Cardiac muscle cell (in vitro differentiated cells and primary cell): Measurements from ENCODE around the gene MEA1. TPM values are rescaled to one million over a fixed set of nuclear protein-coding genes. Genes with fewer than 3 reads are reported as not detected.
"Not testable (repeated sequence)": the region's sequence is repeated elsewhere in the genome, so short reads cannot be mapped to it uniquely, and the experiment has no call there.

Experiments
- DNase-seq, 2 donors: peaks; one replicate each; pipeline versions ENCODE4 v3.0.0 to v3.0.0-alpha.2; 2010 to 2017; ENCODE audit warnings: low read depth in 1 of 2, low spot score in 1 of 2
- H3K27ac ChIP-seq: fragments of 200-600 bp; sonication (generic); 2 replicates; pipeline ENCODE4 v1.5.1; 2016
- H3K27me3 ChIP-seq: fragments of 200-600 bp; sonication (generic); 2 replicates; pipeline ENCODE4 v1.6.0; 2016; ENCODE audit warnings: control low read depth
- H3K36me3 ChIP-seq: fragments of 200-600 bp; sonication (generic); 2 replicates; pipeline ENCODE4 v1.5.1; 2016; ENCODE audit warnings: control low read depth
- H3K4me1 ChIP-seq: fragments of 200-600 bp; sonication (generic); 2 replicates; pipeline ENCODE4 v1.8.1; 2017; ENCODE audit warnings: low read depth, mild to moderate bottlenecking, mixed run types
- H3K4me3 ChIP-seq: fragments of 200-600 bp; sonication (generic); 2 replicates; pipeline ENCODE4 v1.5.1; 2016; ENCODE audit warnings: mild to moderate bottlenecking
- H3K9me3 ChIP-seq: fragments of 200-600 bp; sonication (generic); 2 replicates; pipeline ENCODE4 v1.5.1; 2017; ENCODE audit warnings: low read depth, mild to moderate bottlenecking, control low read depth
- polyA plus RNA-seq: library from polyadenylated mRNA; unstranded; fragments of >200 nt; fragmentation: Nextera tagmentation; extraction: Ambion mirVana; gene quantifications from 2 replicates; pipeline ENCODE4 v1.2.1, GENCODE V29; 2016
- total RNA-seq: library from RNA; depleted of rRNA; stranded (reverse); fragments of >200 nt; gene quantifications from 2 replicates; pipeline ENCODE4 v1.2.3, GENCODE V29; 2016
- TF ChIP-seq, protein P1 (sequence below): IDR thresholded peaks from 2 replicates; pipeline ENCODE4 v1.5.1; 2012; ENCODE audit warnings: low read depth, mild to moderate bottlenecking, low read length

Gene MEA1
- total and polyA plus RNA-seq, 2 experiments from 2014 or later, result 98.8 to 227 TPM

GRCh38 chr6:43006251-43006650 lies 7.5 kb downstream of the MEA1 start:
- Histone ChIP-seq H3K4me3 (no peak overlapping the region), H3K4me1 (no peaks in the 10 kb centered on the region), H3K36me3 (peaks cover 19% of the 10 kb centered on the region)

GRCh38 chr6:43005844-43006243 lies 7.9 kb downstream of the MEA1 start:
- Histone ChIP-seq H3K27ac (no peak overlapping the region), H3K4me3 (no peak overlapping the region), H3K4me1 (no peaks in the 10 kb centered on the region), H3K36me3 (peaks cover 15% of the 10 kb centered on the region), H3K27me3 (no peaks in the 10 kb centered on the region), H3K9me3 (no peaks in the 10 kb centered on the region)
- DNase-seq, result no peak
- TF ChIP-seq, protein P1, sequence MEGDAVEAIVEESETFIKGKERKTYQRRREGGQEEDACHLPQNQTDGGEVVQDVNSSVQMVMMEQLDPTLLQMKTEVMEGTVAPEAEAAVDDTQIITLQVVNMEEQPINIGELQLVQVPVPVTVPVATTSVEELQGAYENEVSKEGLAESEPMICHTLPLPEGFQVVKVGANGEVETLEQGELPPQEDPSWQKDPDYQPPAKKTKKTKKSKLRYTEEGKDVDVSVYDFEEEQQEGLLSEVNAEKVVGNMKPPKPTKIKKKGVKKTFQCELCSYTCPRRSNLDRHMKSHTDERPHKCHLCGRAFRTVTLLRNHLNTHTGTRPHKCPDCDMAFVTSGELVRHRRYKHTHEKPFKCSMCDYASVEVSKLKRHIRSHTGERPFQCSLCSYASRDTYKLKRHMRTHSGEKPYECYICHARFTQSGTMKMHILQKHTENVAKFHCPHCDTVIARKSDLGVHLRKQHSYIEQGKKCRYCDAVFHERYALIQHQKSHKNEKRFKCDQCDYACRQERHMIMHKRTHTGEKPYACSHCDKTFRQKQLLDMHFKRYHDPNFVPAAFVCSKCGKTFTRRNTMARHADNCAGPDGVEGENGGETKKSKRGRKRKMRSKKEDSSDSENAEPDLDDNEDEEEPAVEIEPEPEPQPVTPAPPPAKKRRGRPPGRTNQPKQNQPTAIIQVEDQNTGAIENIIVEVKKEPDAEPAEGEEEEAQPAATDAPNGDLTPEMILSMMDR, result no peak

More at GRCh38 chr6:43006251-43006650, 7.5 kb downstream of the MEA1 start:
- Histone ChIP-seq H3K27me3 (no peaks in the 10 kb centered on the region), H3K27ac (no peak overlapping the region), H3K9me3 (no peaks in the 10 kb centered on the region)
- TF ChIP-seq, protein P1, result no peak
- DNase-seq, result no peak

DNA sequence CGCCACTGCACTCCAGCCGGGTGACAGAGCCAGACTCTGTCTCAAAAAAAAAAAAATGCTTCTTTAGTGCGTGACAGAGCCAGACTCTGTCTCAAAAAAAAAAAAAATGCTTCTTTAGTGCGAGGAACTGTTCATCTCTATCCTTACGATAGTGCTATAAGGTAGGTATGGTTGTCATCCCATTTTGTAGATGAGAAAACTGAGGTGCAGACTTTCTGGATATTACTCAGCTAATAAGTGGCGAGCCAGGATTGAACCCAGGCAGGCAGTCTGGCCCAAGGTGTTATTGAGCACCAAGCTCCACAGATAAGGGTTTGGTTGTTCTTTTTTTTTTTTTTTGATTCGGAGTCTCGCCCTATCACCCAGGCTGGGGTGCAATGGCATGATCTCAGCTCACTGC lies 11.9 kb downstream of the MEA1 start:
- no peak overlapping the region for H3K4me3 ChIP-seq
- no peaks in the 10 kb centered on the region for H3K9me3 ChIP-seq
- no peaks in the 10 kb centered on the region for H3K4me1 ChIP-seq
- H3K27me3 ChIP-seq, result no peaks in the 10 kb centered on the region
- no peak overlapping the region for H3K27ac ChIP-seq
- DNase-seq, result no peak
- H3K36me3 ChIP-seq, result peaks cover under 1% of the 10 kb centered on the region
- TF ChIP-seq, protein P1, result no peak

- DNase-seq, H3K4me3 ChIP-seq, H3K36me3 ChIP-seq, H3K4me1 ChIP-seq, H3K27me3 ChIP-seq, H3K27ac ChIP-seq, H3K9me3 ChIP-seq: not testable (repeated sequence)
Measured at GRCh38 chr6:42998205-42998604, 15.5 kb downstream of the MEA1 start.

GRCh38 chr6:42996513-42996912 lies 17.2 kb downstream of the MEA1 start:
- no peak overlapping the region for H3K27ac ChIP-seq
- peaks cover 3% of the 10 kb centered on the region for H3K36me3 ChIP-seq
- H3K4me3 ChIP-seq, result no peak overlapping the region
- H3K4me1 ChIP-seq, result no peaks in the 10 kb centered on the region
- no peaks in the 10 kb centered on the region for H3K9me3 ChIP-seq
- TF ChIP-seq, protein P1, result no peak
- DNase-seq, result no peak
- H3K27me3 ChIP-seq, result no peaks in the 10 kb centered on the region

- Histone ChIP-seq H3K9me3 (no peaks in the 10 kb centered on the region), H3K27me3 (no peaks in the 10 kb centered on the region), H3K4me1 (no peaks in the 10 kb centered on the region), H3K36me3 (peaks cover 15% of the 10 kb centered on the region), H3K4me3 (no peak overlapping the region), H3K27ac (no peak overlapping the region)
- TF ChIP-seq, protein P1, result no peak
- no peak for DNase-seq
Measured at GRCh38 chr6:42993445-42993844, 20.3 kb downstream of the MEA1 start.
